Measurements from ENCODE around the gene RHBDD1.
"Not testable (repeated sequence)": the region's sequence is repeated elsewhere in the genome, so short reads cannot be mapped to it uniquely, and the experiment has no call there.

Gene RHBDD1

GRCh38 chr2:226799976-226800940, 35.6 kb upstream of the RHBDD1 start:
- DNase-seq (ENCODE audit: low read depth, low spot score): no peak

GRCh38 chr2:226800941-226801784, 34.7 kb upstream of the RHBDD1 start:
- no peak for DNase-seq (ENCODE audit: low read depth, low spot score)

GRCh38 chr2:226802573-226802972, 33.3 kb upstream of the RHBDD1 start:
- DNase-seq (ENCODE audit: low read depth, low spot score): no peak

GRCh38 chr2:226803410-226803809, 32.4 kb upstream of the RHBDD1 start:
- no peak for DNase-seq (ENCODE audit: low read depth, low spot score)

GRCh38 chr2:226813148-226813701, 22.6 kb upstream of the RHBDD1 start:
- no peak for DNase-seq (ENCODE audit: low read depth, low spot score)

GRCh38 chr2:226818930-226819329, 16.9 kb upstream of the RHBDD1 start:
- DNase-seq (ENCODE audit: low read depth, low spot score): no peak

GRCh38 chr2:226825056-226825455, 10.8 kb upstream of the RHBDD1 start:
- no peak for DNase-seq (ENCODE audit: low read depth, low spot score)

- DNase-seq (ENCODE audit: low read depth, low spot score): no peak
These were observed 7.7 kb upstream of the RHBDD1 start for GRCh38 chr2:226828191-226828590.

GRCh38 chr2:226829721-226830631, 5.9 kb upstream of the RHBDD1 start:
- DNase-seq (ENCODE audit: low read depth, low spot score): no peak

GRCh38 chr2:226831266-226831665, 4.6 kb upstream of the RHBDD1 start:
- no peak for DNase-seq (ENCODE audit: low read depth, low spot score)

GRCh38 chr2:226832061-226832460, 3.8 kb upstream of the RHBDD1 start:
- DNase-seq (ENCODE audit: low read depth, low spot score): no peak

GRCh38 chr2:226834880-226835279, 974 bp upstream of the RHBDD1 start:
- not testable (repeated sequence) for DNase-seq (ENCODE audit: low read depth, low spot score)

- no peak for DNase-seq (ENCODE audit: low read depth, low spot score)
These were observed 446 bp upstream of the RHBDD1 start for GRCh38 chr2:226835420-226835795.

- no peak for DNase-seq (ENCODE audit: low read depth, low spot score)
These were observed 663 bp downstream of the RHBDD1 start for GRCh38 chr2:226836548-226836885.

GRCh38 chr2:226837334-226837733, 1.5 kb downstream of the RHBDD1 start:
- no peak for DNase-seq (ENCODE audit: low read depth, low spot score)

- no peak for DNase-seq (ENCODE audit: low read depth, low spot score)
These were observed 2.1 kb downstream of the RHBDD1 start for GRCh38 chr2:226837787-226838603.

GRCh38 chr2:226838722-226839121, 2.9 kb downstream of the RHBDD1 start:
- DNase-seq (ENCODE audit: low read depth, low spot score): no peak

- no peak for DNase-seq (ENCODE audit: low read depth, low spot score)
These were observed 3.3 kb downstream of the RHBDD1 start for GRCh38 chr2:226839161-226839560.

GRCh38 chr2:226839951-226840350, 4.1 kb downstream of the RHBDD1 start:
- DNase-seq (ENCODE audit: low read depth, low spot score): no peak

- not testable (repeated sequence) for DNase-seq (ENCODE audit: low read depth, low spot score)
These were observed 7.1 kb downstream of the RHBDD1 start for GRCh38 chr2:226843001-226843400.

Data from smooth muscle cell of the brain vasculature (primary cell).